H1 (cell line): ENCODE data around the gene ACADSB. TPM values are rescaled to one million over a fixed set of nuclear protein-coding genes. Genes with fewer than 3 reads are reported as not detected.

Experiments used
- CTCF ChIA-PET: fragments of 300-600 bp; sonication (Branson Sonifier 250); formaldehyde crosslinking; loops from one replicate; lab custom pipeline; 2021; ENCODE audit not compliant: partially characterized antibody; lab: Charles Lee
- POLR2A ChIA-PET: fragments of 300-600 bp; sonication (Branson Sonifier 250); formaldehyde crosslinking; loops from one replicate; lab custom pipeline; 2021; ENCODE audit warnings: inconsistent platforms; ENCODE audit not compliant: partially characterized antibody; lab: Charles Lee
- DNase-seq, 2 experiments: peaks; one replicate each; pipeline versions ENCODE4 v3.0.0 to v3.0.0-alpha.2; 2010 to 2022; ENCODE audit warnings: low spot score in 2 of 2, low read depth in 1 of 2, mixed read lengths in 1 of 2
- FAIRE-seq: peaks from 2 replicates; lab custom pipeline; 2011; peaks lifted over from hg19 to GRCh38; lab: Jason Lieb, UNC
- H2AFZ ChIP-seq: 2 replicates; pipeline ENCODE4 v1.8.1; 2012; ENCODE audit warnings: low read length, inconsistent platforms
- H2AK5ac ChIP-seq: 2 replicates; pipeline ENCODE4 v1.6.1; 2013; ENCODE audit warnings: low read depth, low read length
- H2BK120ac ChIP-seq: replicated peaks from 2 replicates; pipeline ENCODE3; 2013; ENCODE audit warnings: low read depth, low read length, inconsistent platforms
- H2BK12ac ChIP-seq: 2 replicates; pipeline ENCODE4 v1.6.1; 2013; ENCODE audit warnings: low read depth, low read length
- H2BK15ac ChIP-seq: 2 replicates; pipeline ENCODE4 v1.6.1; 2013; ENCODE audit warnings: low read length
- H2BK20ac ChIP-seq: 2 replicates; pipeline ENCODE4 v1.6.1; 2013; ENCODE audit warnings: low read length
- H2BK5ac ChIP-seq: 2 replicates; pipeline ENCODE4 v1.6.1; 2013; ENCODE audit warnings: low read depth, low read length
- H3K14ac ChIP-seq: 2 replicates; pipeline ENCODE4 v1.6.1; 2013; ENCODE audit warnings: inconsistent platforms; ENCODE audit not compliant: insufficient read length
- H3K18ac ChIP-seq: 2 replicates; pipeline ENCODE4 v1.6.1; 2013; ENCODE audit warnings: low read length; ENCODE audit errors: extremely low read depth
- H3K23ac ChIP-seq: 2 replicates; pipeline ENCODE4 v1.6.1; 2013; ENCODE audit warnings: inconsistent platforms; ENCODE audit not compliant: insufficient read length
- H3K23me2 ChIP-seq: 2 replicates; pipeline ENCODE4 v1.6.1; 2013; ENCODE audit warnings: low read depth, low read length
- H3K27ac ChIP-seq: 2 replicates; pipeline ENCODE4 v1.6.1; 2011; ENCODE audit warnings: low read depth, low read length, inconsistent platforms
- H3K27me3 ChIP-seq, 4 experiments: replicated peaks in 1 of 4; 1 replicate in 1 of 4; 2 replicates in 3 of 4; pipeline versions ENCODE4 v1.6.1 to v1.8.1; 2011 to 2013; ENCODE audit warnings: low read length in 3 of 4, mild to moderate bottlenecking in 3 of 4, inconsistent platforms in 2 of 4, mixed read lengths in 2 of 4, moderate library complexity in 1 of 4; ENCODE audit not compliant: control insufficient read depth in 3 of 4, insufficient read depth in 3 of 4; ENCODE audit errors: extremely low read depth in 1 of 4
- H3K36me3 ChIP-seq, 4 experiments: 2 replicates each; pipeline versions ENCODE4 v1.6.1 to v1.8.1; 2011 to 2013; ENCODE audit warnings: mild to moderate bottlenecking in 4 of 4, low read length in 3 of 4, moderate library complexity in 2 of 4, control low read depth in 1 of 4, inconsistent platforms in 1 of 4; ENCODE audit not compliant: insufficient read depth in 4 of 4, control insufficient read depth in 2 of 4
- H3K4ac ChIP-seq: replicated peaks from 2 replicates; pipeline ENCODE3; 2013; ENCODE audit warnings: low read length, low read depth, mixed read lengths, inconsistent platforms; ENCODE audit not compliant: insufficient read length
- H3K4me1 ChIP-seq, 4 experiments: replicated peaks in 1 of 4; 1 replicate in 1 of 4; 2 replicates in 3 of 4; pipeline versions ENCODE4 v1.6.1 to v1.8.1; 2011 to 2013; ENCODE audit warnings: low read length in 3 of 4, inconsistent platforms in 2 of 4, mixed read lengths in 1 of 4; ENCODE audit not compliant: insufficient read depth in 4 of 4, control insufficient read depth in 3 of 4
- H3K4me2 ChIP-seq, 2 experiments: 2 replicates each; pipeline versions ENCODE4 v1.6.1 to v1.8.1; 2011 to 2013; ENCODE audit warnings: low read depth in 2 of 2, low read length in 2 of 2, control low read depth in 1 of 2, inconsistent platforms in 1 of 2, mild to moderate bottlenecking in 1 of 2; ENCODE audit not compliant: insufficient read depth in 1 of 2
- H3K4me3 ChIP-seq, 4 experiments: fragments of 200-600, 300-600 bp in 1 of 4; sonication (generic), shearing (Covaris generic), sonication (Bioruptor Twin) in 1 of 4; 2 replicates each; pipeline versions ENCODE4 v1.5.1 to v1.8.1; 2011 to 2016; ENCODE audit warnings: low read length in 4 of 4, low read depth in 3 of 4, control low read depth in 2 of 4, inconsistent platforms in 2 of 4, mild to moderate bottlenecking in 2 of 4, mixed read lengths in 1 of 4, moderate library complexity in 1 of 4; ENCODE audit not compliant: insufficient read depth in 2 of 4; ENCODE audit errors: extremely low read depth in 1 of 4
- H3K56ac ChIP-seq: replicated peaks from 2 replicates; pipeline ENCODE3; 2013; ENCODE audit warnings: low read depth, mild to moderate bottlenecking, mixed read lengths, low read length, inconsistent platforms; ENCODE audit not compliant: insufficient read length
- H3K79me1 ChIP-seq: 2 replicates; pipeline ENCODE4 v1.6.1; 2013; ENCODE audit warnings: low read depth, low read length, control low read depth
- H3K79me2 ChIP-seq, 2 experiments: 2 replicates each; pipeline versions ENCODE4 v1.6.1 to v1.8.1; 2012 to 2013; ENCODE audit warnings: low read length in 2 of 2, mild to moderate bottlenecking in 2 of 2, inconsistent platforms in 1 of 2; ENCODE audit not compliant: insufficient read depth in 2 of 2, control insufficient read depth in 1 of 2
- H3K9ac ChIP-seq, 4 experiments: replicated peaks in 1 of 4; 1 replicate in 1 of 4; 2 replicates in 3 of 4; pipeline versions ENCODE4 v1.6.1 to v1.8.1; 2011 to 2013; ENCODE audit warnings: low read depth in 3 of 4, low read length in 3 of 4, control low read depth in 2 of 4, mild to moderate bottlenecking in 2 of 4, moderate library complexity in 2 of 4, inconsistent platforms in 1 of 4; ENCODE audit errors: extremely low read depth in 1 of 4
- H3K9me3 ChIP-seq, 2 experiments: 2 replicates each; pipeline versions ENCODE4 v1.6.1 to v1.8.1; 2012 to 2013; ENCODE audit warnings: mild to moderate bottlenecking in 2 of 2, moderate library complexity in 2 of 2, control low read depth in 1 of 2, inconsistent platforms in 1 of 2, low read depth in 1 of 2, low read length in 1 of 2, mixed read lengths in 1 of 2; ENCODE audit not compliant: insufficient read depth in 2 of 2
- H4K20me1 ChIP-seq, 2 experiments: replicated peaks in 1 of 2; 2 replicates each; pipeline versions ENCODE3 to v1.8.1; 2011 to 2013; ENCODE audit warnings: inconsistent platforms in 2 of 2, low read length in 2 of 2, mild to moderate bottlenecking in 1 of 2; ENCODE audit not compliant: insufficient read depth in 2 of 2, control insufficient read depth in 1 of 2
- H4K5ac ChIP-seq: 2 replicates; pipeline ENCODE4 v1.6.1; 2013; ENCODE audit warnings: low read length, low read depth, mixed read lengths, inconsistent platforms; ENCODE audit not compliant: insufficient read length
- H4K8ac ChIP-seq: 2 replicates; pipeline ENCODE4 v1.8.0; 2013; ENCODE audit warnings: mild to moderate bottlenecking, moderate library complexity, low read length, inconsistent platforms; ENCODE audit not compliant: insufficient read depth; ENCODE audit errors: extremely low read depth
- H4K91ac ChIP-seq: replicated peaks from 2 replicates; pipeline ENCODE3; 2013; ENCODE audit warnings: low read length, mixed read lengths, inconsistent platforms; ENCODE audit not compliant: insufficient read length
- WGBS, 2 experiments: shearing (Covaris generic) in 1 of 2; methylation state at CpG; one replicate each; pipeline versions ENCODE4 v1.1.6 to v1.1.7; 2013 to 2015; ENCODE audit warnings: low lambda C conversion rate in 2 of 2, mixed read lengths in 2 of 2, inconsistent platforms in 1 of 2, low coverage in 1 of 2, missing lambda C conversion rate in 1 of 2; ENCODE audit not compliant: insufficient replicate concordance in 2 of 2, insufficient coverage in 1 of 2, insufficient read length in 1 of 2; ENCODE audit errors: extremely low coverage in 1 of 2, missing lambda C conversion rate in 1 of 2; 5-methylcytosine and 5-hydroxymethylcytosine counted together
- polyA plus RNA-seq, 7 experiments: library from polyadenylated mRNA; depleted of rRNA in 3 of 7; stranded (reverse) in 5 of 7; unstranded in 2 of 7; fragments of >200 nt in 5 of 7; fragments of 200-250 nt in 2 of 7; gene quantifications; 1 replicate in 5 of 7; 2 replicates in 1 of 7; 4 replicates in 1 of 7; pipeline versions ENCODE4 v1.2.1 to v1.2.3, GENCODE V29; 2011 to 2013; ENCODE audit warnings: missing spikeins in 2 of 7, mixed read lengths in 2 of 7
- total RNA-seq: library from RNA; stranded (reverse); fragmentation: NEBNext Ultra II Directional; extraction: Animal tissue kit (Norgen Biotek cat#: 25700); gene quantifications from 2 replicates; pipeline ENCODE4 v1.2.1, GENCODE V29; 2021

Gene ACADSB
- total and polyA plus RNA-seq, 2 of the 8 experiments (the other 6 are each of a cell fraction or from before 2014, with no cell fraction given), result 5.6 to 11.2 TPM

- no peak overlapping the region for H3K9ac ChIP-seq
- no peak overlapping the region for H2BK5ac ChIP-seq
- peaks cover 6 to 13% (median 12%) of the 10 kb centered on the region in 4 experiments; a peak in 6 of 7 replicates for H3K4me1 ChIP-seq
- no peak overlapping the region for H3K27ac ChIP-seq
- WGBS, 2 experiments, result 56% methylated on average over 3 of the region's 3 CpGs; no CpG with 5 or more reads in 1 of the 2 experiments
- H3K79me2 ChIP-seq, result 0 out of 4 replicates have a peak, but pooled peaks cover 0 to 3% of the 10 kb centered on the region in 2 experiments
- H3K4ac ChIP-seq, result no peak overlapping the region
- H2AFZ ChIP-seq, result no peak overlapping the region
- H3K4me2 ChIP-seq, result no peak overlapping the region
- no peak overlapping the region for H3K23ac ChIP-seq
- H3K79me1 ChIP-seq, result no peaks in the 10 kb centered on the region
- peak; percentile 24 for FAIRE-seq
- H3K14ac ChIP-seq, result no peak overlapping the region
- H2BK12ac ChIP-seq, result no peak overlapping the region
- H2BK15ac ChIP-seq, result no peak overlapping the region
- CTCF ChIA-PET, result no interaction called here
- no peak overlapping the region for H2AK5ac ChIP-seq
- POLR2A ChIA-PET, result interaction anchor here (1.0 to 4.3 kb wide), 2 partner anchors 10 to 39 kb away, joined by 3 to 25 read pairs; partner anchors contain the start of genes ACADSB, IKZF5 and PSTK
- peaks cover 0 to 3% (median 1%) of the 10 kb centered on the region in 4 experiments; a peak in 4 of 7 replicates for H3K27me3 ChIP-seq
- no peaks in the 10 kb centered on the region; a peak in 1 of 8 replicates for H3K36me3 ChIP-seq
- no peak overlapping the region for H3K56ac ChIP-seq
- no peak overlapping the region for H2BK120ac ChIP-seq
- no peak for DNase-seq
- H3K4me3 ChIP-seq, result 0 out of 8 replicates have a peak overlapping the region, but pooled peaks of 1 of the 4 experiments have one; percentile 16
- H3K18ac ChIP-seq, result no peak overlapping the region
- no peak overlapping the region for H4K91ac ChIP-seq
- H4K20me1 ChIP-seq, result no peaks in the 10 kb centered on the region
- H3K23me2 ChIP-seq, result no peaks in the 10 kb centered on the region
- H3K9me3 ChIP-seq, result no peaks in the 10 kb centered on the region
- no peak overlapping the region for H2BK20ac ChIP-seq
- no peak overlapping the region for H4K8ac ChIP-seq
- H4K5ac ChIP-seq, result no peak overlapping the region
Measured at GRCh38 chr10:123019264-123019663, 10.5 kb downstream of the ACADSB start.
